Measurements from ENCODE around the gene MYO18A.
A peak's percentile ranks its signal among the peaks of the same experiment; 100 is the strongest.

Gene MYO18A

GRCh38 chr17:29136998-29137730 lies 43.0 kb downstream of the MYO18A start:
- Histone ChIP-seq H3K27me3 (ENCODE audit: insufficient read depth, insufficient read length) (no peaks in the 10 kb centered on the region), H3K4me3 (ENCODE audit: insufficient read length, low read depth) (no peak overlapping the region), H3K9ac (ENCODE audit: insufficient read length, low read depth) (no peak overlapping the region), H3K9me3 (ENCODE audit: insufficient read depth, low read length) (no peaks in the 10 kb centered on the region), H3K36me3 (ENCODE audit: insufficient read depth, insufficient read length, low read length) (peaks cover 6% of the 10 kb centered on the region), H3K4me1 (ENCODE audit: insufficient read depth, insufficient read length) (peaks cover 22% of the 10 kb centered on the region)
- TF ChIP-seq ZNF274 (IDR thresholded peaks at IDR 0.05; ENCODE audit: low read depth, low read length) (no peak), SUZ12 (IDR thresholded peaks at IDR 0.05; ENCODE audit: extremely low read depth, insufficient read depth, insufficient read length) (no peak)
- DNase-seq (ENCODE audit: low read depth, low spot score) = no peak

GRCh38 chr17:29135464-29135863 lies 44.7 kb downstream of the MYO18A start:
- DNase-seq (ENCODE audit: low read depth, low spot score) = no peak
- H3K4me1 ChIP-seq (ENCODE audit: insufficient read depth, insufficient read length) = peaks cover 16% of the 10 kb centered on the region

GRCh38 chr17:29133121-29133713 lies 47.0 kb downstream of the MYO18A start:
- Histone ChIP-seq H3K4me1 (ENCODE audit: insufficient read depth, insufficient read length) (peaks cover 10% of the 10 kb centered on the region), H3K9me3 (ENCODE audit: insufficient read depth, low read length) (no peaks in the 10 kb centered on the region), H3K9ac (ENCODE audit: insufficient read length, low read depth) (peak overlapping the region; percentile 53), H3K4me3 (ENCODE audit: insufficient read length, low read depth) (no peak overlapping the region), H3K27me3 (ENCODE audit: insufficient read depth, insufficient read length) (no peaks in the 10 kb centered on the region), H3K36me3 (ENCODE audit: insufficient read depth, insufficient read length, low read length) (peaks cover 6% of the 10 kb centered on the region)
- no peak for TF ChIP-seq SUZ12 (IDR thresholded peaks at IDR 0.05; ENCODE audit: extremely low read depth, insufficient read depth, insufficient read length)
- no peak for TF ChIP-seq YY1 (IDR thresholded peaks at IDR 0.05; ENCODE audit: insufficient read depth, insufficient read length)
- TF ChIP-seq ZNF274 (IDR thresholded peaks at IDR 0.05; ENCODE audit: low read depth, low read length) = no peak
- no peak for DNase-seq (ENCODE audit: low read depth, low spot score)

More at GRCh38 chr17:29135464-29135863, 44.7 kb downstream of the MYO18A start:
- peaks cover 6% of the 10 kb centered on the region for H3K36me3 ChIP-seq (ENCODE audit: insufficient read depth, insufficient read length, low read length)
- TF ChIP-seq ZNF274 (IDR thresholded peaks at IDR 0.05; ENCODE audit: low read depth, low read length) (no peak), SUZ12 (IDR thresholded peaks at IDR 0.05; ENCODE audit: extremely low read depth, insufficient read depth, insufficient read length) (no peak), YY1 (IDR thresholded peaks at IDR 0.05; ENCODE audit: insufficient read depth, insufficient read length) (no peak)
- no peak overlapping the region for H3K9ac ChIP-seq (ENCODE audit: insufficient read length, low read depth)
- no peak overlapping the region for H3K4me3 ChIP-seq (ENCODE audit: insufficient read length, low read depth)
- no peaks in the 10 kb centered on the region for H3K9me3 ChIP-seq (ENCODE audit: insufficient read depth, low read length)
- no peaks in the 10 kb centered on the region for H3K27me3 ChIP-seq (ENCODE audit: insufficient read depth, insufficient read length)

- no peak overlapping the region for H3K4me3 ChIP-seq (ENCODE audit: insufficient read length, low read depth)
- TF ChIP-seq ZNF274 (IDR thresholded peaks at IDR 0.05; ENCODE audit: low read depth, low read length) (no peak), SUZ12 (IDR thresholded peaks at IDR 0.05; ENCODE audit: extremely low read depth, insufficient read depth, insufficient read length) (no peak), YY1 (IDR thresholded peaks at IDR 0.05; ENCODE audit: insufficient read depth, insufficient read length) (no peak)
- no peaks in the 10 kb centered on the region for H3K9me3 ChIP-seq (ENCODE audit: insufficient read depth, low read length)
- peaks cover 12% of the 10 kb centered on the region for H3K36me3 ChIP-seq (ENCODE audit: insufficient read depth, insufficient read length, low read length)
- H3K4me1 ChIP-seq (ENCODE audit: insufficient read depth, insufficient read length) = peaks cover 15% of the 10 kb centered on the region
- no peaks in the 10 kb centered on the region for H3K27me3 ChIP-seq (ENCODE audit: insufficient read depth, insufficient read length)
- no peak for DNase-seq (ENCODE audit: low read depth, low spot score)
- no peak overlapping the region for H3K9ac ChIP-seq (ENCODE audit: insufficient read length, low read depth)
Measured at GRCh38 chr17:29131814-29132682, 48.1 kb downstream of the MYO18A start.

- no peaks in the 10 kb centered on the region for H3K27me3 ChIP-seq (ENCODE audit: insufficient read depth, insufficient read length)
- no peak overlapping the region for H3K9ac ChIP-seq (ENCODE audit: insufficient read length, low read depth)
- peaks cover 6% of the 10 kb centered on the region for H3K36me3 ChIP-seq (ENCODE audit: insufficient read depth, insufficient read length, low read length)
- no peak overlapping the region for H3K4me3 ChIP-seq (ENCODE audit: insufficient read length, low read depth)
- no peak for TF ChIP-seq SUZ12 (IDR thresholded peaks at IDR 0.05; ENCODE audit: extremely low read depth, insufficient read depth, insufficient read length)
- no peak for TF ChIP-seq ZNF274 (IDR thresholded peaks at IDR 0.05; ENCODE audit: low read depth, low read length)
- no peak for TF ChIP-seq YY1 (IDR thresholded peaks at IDR 0.05; ENCODE audit: insufficient read depth, insufficient read length)
- no peak for DNase-seq (ENCODE audit: low read depth, low spot score)
- H3K9me3 ChIP-seq (ENCODE audit: insufficient read depth, low read length) = no peaks in the 10 kb centered on the region
- peaks cover 15% of the 10 kb centered on the region for H3K4me1 ChIP-seq (ENCODE audit: insufficient read depth, insufficient read length)
Measured at GRCh38 chr17:29129731-29130130, 50.5 kb downstream of the MYO18A start.

GRCh38 chr17:29127840-29128239 lies 52.4 kb downstream of the MYO18A start:
- Histone ChIP-seq H3K9ac (ENCODE audit: insufficient read length, low read depth) (no peak overlapping the region), H3K4me3 (ENCODE audit: insufficient read length, low read depth) (no peak overlapping the region), H3K9me3 (ENCODE audit: insufficient read depth, low read length) (no peaks in the 10 kb centered on the region), H3K4me1 (ENCODE audit: insufficient read depth, insufficient read length) (peaks cover 12% of the 10 kb centered on the region), H3K36me3 (ENCODE audit: insufficient read depth, insufficient read length, low read length) (peaks cover 6% of the 10 kb centered on the region), H3K27me3 (ENCODE audit: insufficient read depth, insufficient read length) (no peaks in the 10 kb centered on the region)
- no peak for DNase-seq (ENCODE audit: low read depth, low spot score)
- TF ChIP-seq ZNF274 (IDR thresholded peaks at IDR 0.05; ENCODE audit: low read depth, low read length) (no peak), SUZ12 (IDR thresholded peaks at IDR 0.05; ENCODE audit: extremely low read depth, insufficient read depth, insufficient read length) (no peak), YY1 (IDR thresholded peaks at IDR 0.05; ENCODE audit: insufficient read depth, insufficient read length) (no peak)
